ENCODE measurements around the gene CHRNB2. TPM values are rescaled to one million over a fixed set of nuclear protein-coding genes. Genes with fewer than 3 reads are reported as not detected.

CHRNB2 gene
- total RNA-seq (2014; rRNA removed; shearing (Covaris generic)) (not detected in 2 replicates), polyA plus RNA-seq (2016; fragmentation: Nextera tagmentation; extraction: Ambion mirVana) (not detected in 2 replicates)

DNA sequence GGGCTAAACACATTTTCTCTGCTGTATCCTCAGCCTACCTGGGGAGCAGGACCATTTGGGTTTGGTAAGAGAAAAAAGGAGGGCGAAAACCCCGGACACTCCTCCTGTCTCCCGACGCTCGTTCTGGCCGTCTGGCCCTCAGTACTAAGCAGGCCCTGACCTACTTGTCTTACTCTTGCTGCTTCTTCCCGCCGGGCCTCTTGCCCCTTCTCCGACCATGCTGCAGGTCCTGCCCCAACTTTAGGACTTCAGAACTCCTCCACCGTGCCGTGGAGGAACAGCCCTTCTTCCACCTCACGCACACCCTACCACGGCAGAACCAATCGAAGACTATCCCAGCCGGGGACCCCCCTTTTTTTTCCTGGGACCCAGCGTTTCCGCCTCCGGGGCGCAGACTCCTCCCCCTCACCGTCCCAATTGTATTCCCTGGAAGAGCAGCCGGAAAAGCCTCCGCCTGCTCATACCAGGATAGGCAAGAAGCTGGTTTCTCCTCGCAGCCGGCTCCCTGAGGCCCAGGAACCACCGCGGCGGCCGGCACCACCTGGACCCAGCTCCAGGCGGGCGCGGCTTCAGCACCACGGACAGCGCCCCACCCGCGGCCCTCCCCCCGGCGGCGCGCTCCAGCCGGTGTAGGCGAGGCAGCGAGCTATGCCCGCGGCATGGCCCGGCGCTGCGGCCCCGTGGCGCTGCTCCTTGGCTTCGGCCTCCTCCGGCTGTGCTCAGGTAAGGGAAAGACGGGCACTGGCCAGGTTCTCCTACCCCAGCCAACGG lies at the start of gene CHRNB2:
Gene CHRNB2 (plus strand): TSS at position 393 of the 771 bp plus-strand sequence. CDS start 267 bp downstream, at position 660.
- Histone ChIP-seq H3K9ac (no peak within 1 kb of the TSS), H3K4me1 (ENCODE audit: insufficient read depth) (no peaks in the 10 kb centered on the region), H3F3A (ENCODE audit: insufficient read depth) (no peaks in the 10 kb centered on the region), H2AFZ (no peak within 1 kb of the TSS), H3K4me3 (peak within 1 kb of the TSS; percentile 60), H3K9me3 (ENCODE audit: low read depth) (no peaks in the 10 kb centered on the region), H3K36me3 (ENCODE audit: low read depth) (no peaks in the 10 kb centered on the region), H3K4me2 (ENCODE audit: unreplicated experiment) (peak within 1 kb of the TSS; percentile 60), H3K79me2 (ENCODE audit: insufficient read depth) (no peaks in the 10 kb centered on the region), H3K9me2 (ENCODE audit: insufficient read depth) (no peaks in the 10 kb centered on the region), H4K20me1 (ENCODE audit: insufficient read depth) (no peaks in the 10 kb centered on the region), H3K27ac (no peak within 1 kb of the TSS), H3K27me3 (replicated peaks; ENCODE audit: insufficient read depth) (peaks cover 8% of the 10 kb centered on the region)
- peak; percentile 72 for DNase-seq
- no peak for TF ChIP-seq EZH2phosphoT487 (IDR thresholded peaks at IDR 0.05; ENCODE audit: insufficient read depth, low read depth)
- no peak for TF ChIP-seq EZH2 (IDR thresholded peaks at IDR 0.05; ENCODE audit: insufficient read depth, poor library complexity, severe bottlenecking)
- WGBS, 2 experiments (ENCODE audit: low coverage in 1 of 2, low lambda C conversion rate in 2 of 2, missing lambda C conversion rate in 2 of 2), result 1 to 4% methylated on average over 38 to 48 of the region's 53 CpGs
- in situ Hi-C loops (cut with MboI), result loop anchor here (10.0 kb wide), 1 partner anchor 317 kb away; no protein-coding TSS in a partner anchor

- H3F3A ChIP-seq (ENCODE audit: insufficient read depth), result no peaks in the 10 kb centered on the region
- no peaks in the 10 kb centered on the region for H4K20me1 ChIP-seq (ENCODE audit: insufficient read depth)
- peaks cover 9% of the 10 kb centered on the region for H3K27me3 ChIP-seq (replicated peaks; ENCODE audit: insufficient read depth)
- no peaks in the 10 kb centered on the region for H3K36me3 ChIP-seq (ENCODE audit: low read depth)
- H3K9me3 ChIP-seq (ENCODE audit: low read depth), result no peaks in the 10 kb centered on the region
- H3K27ac ChIP-seq, result no peak overlapping the region
- H3K4me1 ChIP-seq (ENCODE audit: insufficient read depth), result no peaks in the 10 kb centered on the region
- in situ Hi-C loops (cut with MboI), result no loop called here
- no peaks in the 10 kb centered on the region for H3K79me2 ChIP-seq (ENCODE audit: insufficient read depth)
- no peak overlapping the region for H3K9ac ChIP-seq
- H2AFZ ChIP-seq, result no peak overlapping the region
- TF ChIP-seq EZH2 (IDR thresholded peaks at IDR 0.05; ENCODE audit: insufficient read depth, poor library complexity, severe bottlenecking) (no peak), EZH2phosphoT487 (IDR thresholded peaks at IDR 0.05; ENCODE audit: insufficient read depth, low read depth) (no peak)
- 56% methylated on average over 9 of the region's 9 CpGs for WGBS, 2 experiments (ENCODE audit: low coverage in 1 of 2, low lambda C conversion rate in 2 of 2, missing lambda C conversion rate in 2 of 2)
- no peak overlapping the region for H3K4me2 ChIP-seq (ENCODE audit: unreplicated experiment)
- H3K9me2 ChIP-seq (ENCODE audit: insufficient read depth), result no peaks in the 10 kb centered on the region
- DNase-seq, result no peak
- H3K4me3 ChIP-seq, result no peak overlapping the region
These were observed 48.0 kb upstream of the CHRNB2 start for GRCh38 chr1:154519591-154519991.

GRCh38 chr1:154520333-154520732 lies 47.2 kb upstream of the CHRNB2 start:
- no peaks in the 10 kb centered on the region for H3K9me2 ChIP-seq (ENCODE audit: insufficient read depth)
- no peak overlapping the region for H2AFZ ChIP-seq
- no peaks in the 10 kb centered on the region for H3K4me1 ChIP-seq (ENCODE audit: insufficient read depth)
- no peak for DNase-seq
- H3K27me3 ChIP-seq (replicated peaks; ENCODE audit: insufficient read depth), result peaks cover 9% of the 10 kb centered on the region
- in situ Hi-C loops (cut with MboI), result no loop called here
- H3K4me3 ChIP-seq, result no peak overlapping the region
- no peaks in the 10 kb centered on the region for H3F3A ChIP-seq (ENCODE audit: insufficient read depth)
- H3K79me2 ChIP-seq (ENCODE audit: insufficient read depth), result no peaks in the 10 kb centered on the region
- no peak overlapping the region for H3K27ac ChIP-seq
- H3K36me3 ChIP-seq (ENCODE audit: low read depth), result no peaks in the 10 kb centered on the region
- no peak for TF ChIP-seq EZH2phosphoT487 (IDR thresholded peaks at IDR 0.05; ENCODE audit: insufficient read depth, low read depth)
- TF ChIP-seq EZH2 (IDR thresholded peaks at IDR 0.05; ENCODE audit: insufficient read depth, poor library complexity, severe bottlenecking), result no peak
- no peaks in the 10 kb centered on the region for H4K20me1 ChIP-seq (ENCODE audit: insufficient read depth)
- no peak overlapping the region for H3K9ac ChIP-seq
- H3K9me3 ChIP-seq (ENCODE audit: low read depth), result no peaks in the 10 kb centered on the region
- no peak overlapping the region for H3K4me2 ChIP-seq (ENCODE audit: unreplicated experiment)
- WGBS, 2 experiments (ENCODE audit: low coverage in 1 of 2, low lambda C conversion rate in 2 of 2, missing lambda C conversion rate in 2 of 2), result 30 to 31% methylated on average over 3 of the region's 3 CpGs

GRCh38 chr1:154521695-154522094 lies 45.9 kb upstream of the CHRNB2 start:
- H3K36me3 ChIP-seq (ENCODE audit: low read depth), result no peaks in the 10 kb centered on the region
- no peak overlapping the region for H3K4me3 ChIP-seq
- no peak overlapping the region for H3K27ac ChIP-seq
- in situ Hi-C loops (cut with MboI), result no loop called here
- no peaks in the 10 kb centered on the region for H3K9me2 ChIP-seq (ENCODE audit: insufficient read depth)
- H3K4me1 ChIP-seq (ENCODE audit: insufficient read depth), result no peaks in the 10 kb centered on the region
- no peaks in the 10 kb centered on the region for H3K79me2 ChIP-seq (ENCODE audit: insufficient read depth)
- peaks cover 9% of the 10 kb centered on the region for H3K27me3 ChIP-seq (replicated peaks; ENCODE audit: insufficient read depth)
- no peak for DNase-seq
- H3K4me2 ChIP-seq (ENCODE audit: unreplicated experiment), result no peak overlapping the region
- H3K9me3 ChIP-seq (ENCODE audit: low read depth), result no peaks in the 10 kb centered on the region
- no peaks in the 10 kb centered on the region for H3F3A ChIP-seq (ENCODE audit: insufficient read depth)
- 55 to 57% methylated on average over 3 of the region's 3 CpGs for WGBS, 2 experiments (ENCODE audit: low coverage in 1 of 2, low lambda C conversion rate in 2 of 2, missing lambda C conversion rate in 2 of 2)
- no peak overlapping the region for H3K9ac ChIP-seq
- TF ChIP-seq EZH2phosphoT487 (IDR thresholded peaks at IDR 0.05; ENCODE audit: insufficient read depth, low read depth) (no peak), EZH2 (IDR thresholded peaks at IDR 0.05; ENCODE audit: insufficient read depth, poor library complexity, severe bottlenecking) (no peak)
- H4K20me1 ChIP-seq (ENCODE audit: insufficient read depth), result no peaks in the 10 kb centered on the region
- no peak overlapping the region for H2AFZ ChIP-seq

Measured in GM23248 (cell line).